Heart left ventricle (tissue), 16 donors: ENCODE measurements around the gene IFNAR1. TPM values are rescaled to one million over a fixed set of nuclear protein-coding genes. Genes with fewer than 3 reads are reported as not detected.

Experiments used
- ATAC-seq, 4 donors: fragments of 200-7000 bp; cut with Tn5 transposase; one replicate each; pipeline ENCODE4 v1.9.1; 2020 to 2022; ENCODE audit warnings: moderate library complexity in 4 of 4, mild to moderate bottlenecking in 3 of 4, moderate number of reproducible peaks in 1 of 4
- DNase-seq, 5 donors: peaks; one replicate each; pipeline ENCODE4 v3.0.0-alpha.2; 2020
- H3K27ac ChIP-seq, 12 donors: fragments of 200-600 bp; sonication (generic) in 4 of 12; one replicate each; pipeline versions ENCODE4 v1.5.0 to v1.8.0; 2016 to 2022; ENCODE audit warnings: mild to moderate bottlenecking in 2 of 12
- H3K27me3 ChIP-seq, 9 donors: fragments of 200-600 bp; sonication (generic) in 2 of 9; one replicate each; pipeline versions ENCODE4 v1.5.1 to v1.8.0; 2016 to 2022; ENCODE audit warnings: mild to moderate bottlenecking in 3 of 9
- H3K36me3 ChIP-seq, 9 donors: fragments of 200-600 bp; sonication (generic) in 2 of 9; one replicate each; pipeline versions ENCODE4 v1.5.0 to v1.8.0; 2018 to 2022; ENCODE audit warnings: mild to moderate bottlenecking in 2 of 9
- H3K4me1 ChIP-seq, 12 donors: fragments of 200-600 bp; sonication (generic) in 4 of 12; one replicate each; pipeline versions ENCODE4 v1.5.0 to v1.8.0; 2016 to 2022; ENCODE audit warnings: mild to moderate bottlenecking in 3 of 12
- H3K4me3 ChIP-seq, 12 donors: fragments of 200-600 bp; sonication (generic) in 4 of 12; one replicate each; pipeline versions ENCODE4 v1.5.0 to v1.8.0; 2017 to 2022; ENCODE audit warnings: mild to moderate bottlenecking in 9 of 12, moderate library complexity in 4 of 12
- H3K9me3 ChIP-seq, 12 donors: fragments of 200-600 bp; sonication (generic) in 4 of 12; one replicate each; pipeline versions ENCODE4 v1.5.0 to v1.8.0; 2016 to 2022; ENCODE audit warnings: mild to moderate bottlenecking in 1 of 12
- POLR2A ChIP-seq, 2 donors: fragments of 450-650 bp; IDR thresholded peaks; one replicate each; pipeline ENCODE4 v1.6.1; 2017; ENCODE audit warnings: antibody characterized with exemption in 2 of 2, mild to moderate bottlenecking in 2 of 2, moderate library complexity in 2 of 2
- WGBS, 4 donors: extraction: QIAGEN DNeasy Blood & Tissue Kit in 2 of 4; methylation state at CpG; one replicate each; pipeline versions ENCODE4 v1.1.5 to v1.1.7; 2013 to 2018; 5-methylcytosine and 5-hydroxymethylcytosine counted together
- intact Hi-C, 10 donors: fragments of 100-400 bp; cut with DNase I; formaldehyde crosslinking; loops; one replicate each; pipeline versions ENCODE4 v1.11.1 to v1.14.2; 2022
- polyA plus RNA-seq, 2 donors: library from polyadenylated mRNA; stranded (reverse); fragments of 200-250 nt; gene quantifications; one replicate each; pipeline ENCODE4 v1.2.3, GENCODE V29; 2013
- total RNA-seq, 9 donors: library from RNA; depleted of rRNA in 2 of 9; stranded (reverse); fragments of >200 nt in 2 of 9; fragmentation: NEBNext Ultra II Directional in 3 of 9; extraction: Animal tissue kit (Norgen Biotek cat#: 25700) in 3 of 9; gene quantifications; one replicate each; pipeline versions ENCODE4 v1.1.0 to v1.2.4, GENCODE V29; 2016 to 2023
- TF ChIP-seq, protein P1 (sequence below), 12 donors: fragments of 200-600 bp; sonication (generic) in 4 of 12; IDR thresholded peaks; one replicate each; pipeline versions ENCODE4 v1.5.0 to v1.8.0; 2018 to 2022; ENCODE audit warnings: antibody characterized with exemption in 12 of 12, mild to moderate bottlenecking in 5 of 12
- donor health status: ischemic (EF 13 %, LVEDD 7.1; RV severe dilation, severe dysfunction).
- donor health status: healthy with polysubstance abuse.
- donor health status: DM: no; HTN: yes; CAD: no.
- donor health status: DM: no; HTN: no; CAD: no.
- donor health status: ischemic (EF 25% LVEDD 6.9; RV normal size, moderate dysfunction).
- donor health status: ischemic (EF 25% LVEDD 5.7; RV mildly dilated, moderate dysfunction).
- donor health status: healthy.
- donor health status: DM: yes; HTN: yes; CAD: no.
- donor health status: ischemic (EF 35%, LVEDD 5.7; RV mildly dilated, moderate dysfunction).
- donor health status: nonischemic (EF 11% LVEDD 7.7; RV severe dilation, severe dysfunction).
- donor health status: DM: yes; HTN: yes; CAD: no.
- donor health status: PGD.
- donor health status: ischemic (EF 29% LVEDD 5.4; RV normal size, mild dysfunction).
- donor health status: nonischemic (EF 23%, LVEDD 6.1; RV moderate dilation, normal function).

Gene IFNAR1
- total and polyA plus RNA-seq, 11 donors = 6.5 to 38.9 (median 22.5) TPM

DNA sequence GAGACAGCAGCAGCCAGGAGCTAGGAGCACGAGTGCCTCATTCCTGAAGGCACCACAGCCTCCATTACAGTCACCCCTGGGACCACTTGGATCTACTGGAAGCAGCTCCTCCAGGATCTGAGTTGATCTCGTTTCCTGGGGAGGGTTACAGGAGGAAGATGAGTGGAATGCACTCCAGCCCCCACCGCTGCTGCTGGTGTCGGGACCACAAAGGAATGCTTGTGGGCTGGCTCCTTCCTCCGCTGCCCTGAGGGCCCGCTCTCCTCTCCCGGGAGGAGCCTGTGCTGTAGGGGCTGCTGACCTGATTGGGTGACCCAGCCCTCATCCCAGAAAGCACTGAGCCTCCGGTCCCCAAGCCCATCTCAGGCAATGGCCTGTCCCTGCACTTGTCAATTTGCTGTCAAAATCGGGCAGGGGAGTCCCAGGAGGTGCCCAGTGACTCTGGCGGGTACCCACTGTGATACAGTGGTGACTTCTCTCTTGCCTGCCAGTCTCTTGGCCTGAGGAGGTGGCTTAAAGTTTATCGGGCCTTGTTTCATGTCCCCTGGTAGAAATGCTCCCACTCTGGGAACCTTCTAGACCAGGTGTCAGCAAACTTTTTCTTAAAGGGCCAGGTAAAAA, 35.5 kb upstream of the IFNAR1 start:
- WGBS, 4 donors = 49 to 78% (median 65%) methylated on average over 7 to 11 of the region's 11 CpGs
- H3K4me1 ChIP-seq = peaks cover 0 to 57% (median 31%) of the 10 kb centered on the region in 12 donors
- DNase-seq (no peak), ATAC-seq (no peak)
- H3K36me3 ChIP-seq = peaks cover 0 to 87% (median 36%) of the 10 kb centered on the region in 9 donors
- TF ChIP-seq, protein P1, sequence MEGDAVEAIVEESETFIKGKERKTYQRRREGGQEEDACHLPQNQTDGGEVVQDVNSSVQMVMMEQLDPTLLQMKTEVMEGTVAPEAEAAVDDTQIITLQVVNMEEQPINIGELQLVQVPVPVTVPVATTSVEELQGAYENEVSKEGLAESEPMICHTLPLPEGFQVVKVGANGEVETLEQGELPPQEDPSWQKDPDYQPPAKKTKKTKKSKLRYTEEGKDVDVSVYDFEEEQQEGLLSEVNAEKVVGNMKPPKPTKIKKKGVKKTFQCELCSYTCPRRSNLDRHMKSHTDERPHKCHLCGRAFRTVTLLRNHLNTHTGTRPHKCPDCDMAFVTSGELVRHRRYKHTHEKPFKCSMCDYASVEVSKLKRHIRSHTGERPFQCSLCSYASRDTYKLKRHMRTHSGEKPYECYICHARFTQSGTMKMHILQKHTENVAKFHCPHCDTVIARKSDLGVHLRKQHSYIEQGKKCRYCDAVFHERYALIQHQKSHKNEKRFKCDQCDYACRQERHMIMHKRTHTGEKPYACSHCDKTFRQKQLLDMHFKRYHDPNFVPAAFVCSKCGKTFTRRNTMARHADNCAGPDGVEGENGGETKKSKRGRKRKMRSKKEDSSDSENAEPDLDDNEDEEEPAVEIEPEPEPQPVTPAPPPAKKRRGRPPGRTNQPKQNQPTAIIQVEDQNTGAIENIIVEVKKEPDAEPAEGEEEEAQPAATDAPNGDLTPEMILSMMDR (IDR thresholded peaks at IDR 0.05) = no peak
- no peak for TF ChIP-seq POLR2A (IDR thresholded peaks at IDR 0.05)
- H3K4me3 ChIP-seq = no peak overlapping the region
- H3K9me3 ChIP-seq = no peaks in the 10 kb centered on the region
- no peaks in the 10 kb centered on the region for H3K27me3 ChIP-seq
- intact Hi-C loops = loop anchor here in 3 of 10 donors (5.0 to 10.0 kb wide), 4 partner anchors 38 to 57 kb away; no protein-coding TSS in a partner anchor
- H3K27ac ChIP-seq = peak overlapping the region in 8 of 12 donors; percentile 17 to 86 (median 74)

DNA sequence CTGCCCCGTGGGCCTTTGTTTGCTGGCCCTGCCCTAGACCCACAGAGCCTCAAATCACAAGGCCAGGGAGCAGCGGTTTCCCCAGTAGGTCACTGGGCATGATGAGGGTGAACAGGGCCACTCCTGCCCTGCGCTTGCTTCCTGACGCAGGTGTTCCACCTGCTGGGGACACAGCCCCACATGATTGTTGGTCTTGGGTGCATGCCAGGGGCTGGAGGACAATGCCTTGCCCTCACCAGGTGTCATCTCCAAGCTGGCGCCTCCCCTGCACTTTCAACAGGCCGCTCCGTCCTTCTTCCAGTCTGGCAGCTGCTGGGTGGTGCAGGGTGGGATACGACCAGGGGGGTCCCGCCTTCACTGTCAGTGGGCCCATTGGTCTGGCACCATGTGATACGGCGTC, 34.3 kb upstream of the IFNAR1 start:
- peaks cover 0 to 53% (median 31%) of the 10 kb centered on the region in 12 donors for H3K4me1 ChIP-seq

DNA sequence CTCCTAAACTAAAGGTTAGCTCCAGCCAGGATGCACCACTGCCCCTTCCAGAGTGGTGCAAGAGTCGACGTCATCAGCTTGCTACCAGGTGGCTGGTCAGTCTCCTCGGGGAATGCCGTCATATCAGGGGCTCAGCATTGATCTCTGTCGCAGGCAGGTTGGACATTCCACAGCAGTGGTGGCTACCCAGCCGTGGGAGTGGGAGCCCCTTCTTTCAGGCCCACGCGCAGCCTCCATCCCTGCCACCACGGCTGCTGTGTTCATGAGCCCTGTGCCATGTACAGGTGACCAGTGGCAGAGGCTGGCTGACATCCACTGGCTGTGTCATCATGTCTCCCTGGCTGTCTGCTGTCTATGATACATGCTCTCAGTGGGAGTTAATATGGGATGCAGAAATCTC, 33.1 kb upstream of the IFNAR1 start:
- ATAC-seq = no peak
- Histone ChIP-seq H3K4me3 (no peak overlapping the region), H3K36me3 (peaks cover 0 to 82% (median 36%) of the 10 kb centered on the region in 9 donors), H3K27me3 (no peaks in the 10 kb centered on the region), H3K9me3 (no peaks in the 10 kb centered on the region), H3K4me1 (peaks cover 0 to 40% (median 21%) of the 10 kb centered on the region in 12 donors), H3K27ac (no peak overlapping the region)
- TF ChIP-seq, protein P1 (IDR thresholded peaks at IDR 0.05) = no peak
- no peak for TF ChIP-seq POLR2A (IDR thresholded peaks at IDR 0.05)
- no peak for DNase-seq
- WGBS, 4 donors = 91 to 96% (median 95%) methylated on average over 7 to 9 of the region's 9 CpGs
- intact Hi-C loops = no loop called here

More for the DNA sequence above, 34.3 kb upstream of the IFNAR1 start:
- Histone ChIP-seq H3K27ac (no peak overlapping the region), H3K9me3 (no peaks in the 10 kb centered on the region), H3K36me3 (peaks cover 0 to 83% (median 31%) of the 10 kb centered on the region in 9 donors), H3K4me3 (no peak overlapping the region), H3K27me3 (no peaks in the 10 kb centered on the region)
- no peak for DNase-seq
- no peak for ATAC-seq
- intact Hi-C loops = no loop called here
- WGBS, 4 donors = 90 to 99% (median 96%) methylated on average over 5 to 11 of the region's 11 CpGs
- TF ChIP-seq, protein P1 (IDR thresholded peaks at IDR 0.05) = no peak
- TF ChIP-seq POLR2A (IDR thresholded peaks at IDR 0.05) = no peak

DNA sequence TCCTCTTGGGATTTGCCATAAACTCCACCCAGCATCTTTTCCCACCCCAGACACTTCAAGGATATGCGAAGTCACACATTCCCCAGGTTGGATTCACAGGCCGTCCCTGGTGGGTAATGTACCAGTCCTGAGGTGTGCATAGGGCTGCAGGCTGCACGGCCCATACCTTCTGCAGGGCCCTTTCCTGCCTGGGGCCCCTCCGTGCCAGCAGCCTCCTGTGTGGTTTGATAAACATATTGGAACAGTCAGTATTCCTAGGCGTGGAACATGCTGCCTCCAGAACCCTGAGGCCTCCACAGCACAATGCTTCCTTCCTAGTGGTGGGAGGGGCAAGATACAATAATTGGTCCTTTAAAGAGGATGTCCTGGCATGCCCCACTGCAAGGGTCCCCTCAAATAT, 32.0 kb upstream of the IFNAR1 start:
- intact Hi-C loops = no loop called here
- Histone ChIP-seq H3K36me3 (peaks cover 0 to 85% (median 36%) of the 10 kb centered on the region in 9 donors), H3K9me3 (no peaks in the 10 kb centered on the region), H3K27me3 (no peaks in the 10 kb centered on the region), H3K27ac (peak overlapping the region in 2 of 12 donors; percentile 10 to 17), H3K4me1 (peaks cover 0 to 30% (median 15%) of the 10 kb centered on the region in 12 donors), H3K4me3 (no peak overlapping the region)
- DNase-seq (no peak), ATAC-seq (peak in 1 of 4 donors; percentile 22)
- TF ChIP-seq, protein P1 (IDR thresholded peaks at IDR 0.05) = no peak
- TF ChIP-seq POLR2A (IDR thresholded peaks at IDR 0.05) = no peak
- 58 to 69% (median 66%) methylated on average over 4 to 5 of the region's 5 CpGs for WGBS, 4 donors
